K562 (cell line): ENCODE measurements around the gene OMP. TPM values are rescaled to one million over a fixed set of nuclear protein-coding genes. Genes with fewer than 3 reads are reported as not detected.

Source experiments
- ATAC-seq: fragments of 200-7000 bp; cut with Tn5 transposase; 3 replicates; pipeline ENCODE4 v1.9.1; 2020; ENCODE audit warnings: moderate library complexity
- Bru-seq: library from RNA; stranded (reverse); fragments of 400-500 nt; gene quantifications from one replicate; lab custom pipeline; 2021; lab: Mats Ljungman, UMichigan
- BruChase-seq, 2 experiments: library from RNA; stranded (reverse); fragments of 400-500 nt; gene quantifications; one replicate each; lab custom pipeline; 2021; lab: Mats Ljungman, UMichigan
- BruUV-seq: library from RNA; stranded (reverse); fragments of 400-500 nt; replicated peaks from 2 replicates; lab custom pipeline; 2021; lab: Mats Ljungman, UMichigan
- CTCF ChIA-PET: fragments of 300-600 bp; formaldehyde crosslinking; extraction: SDS; loops from one replicate; lab custom pipeline; 2021; ENCODE audit warnings: low intra/inter-chr PET ratio; lab: Yijun Ruan, JAX
- POLR2A ChIA-PET: fragments of 300-600, 350-650 bp; sonication (Branson Sonifier 250); formaldehyde crosslinking; extraction: SDS; loops from one replicate; lab custom pipeline; 2021; ENCODE audit warnings: antibody characterized with exemption, inconsistent platforms; lab: Yijun Ruan, JAX
- DNase-seq, 4 experiments: peaks; one replicate each; pipeline versions ENCODE4 v3.0.0 to v3.0.0-alpha.2; 2011 to 2018; ENCODE audit warnings: low spot score in 3 of 4, mixed read lengths in 3 of 4; ENCODE audit errors: extremely low read depth in 1 of 4
- FAIRE-seq: peaks from 2 replicates; lab custom pipeline; 2011; peaks lifted over from hg19 to GRCh38; lab: Jason Lieb, UNC
- H2AFZ ChIP-seq: 2 replicates; pipeline ENCODE4 v1.6.0; 2011; ENCODE audit warnings: low read depth, low read length, control low read depth, inconsistent platforms
- H3K27ac ChIP-seq: fragments of 200-600 bp; 3 replicates; pipeline ENCODE4 v1.8.0; 2011; ENCODE audit warnings: low read depth, mild to moderate bottlenecking, control low read depth, inconsistent platforms, low read length, moderate library complexity, mixed read lengths; ENCODE audit errors: extremely low read depth
- H3K27me3 ChIP-seq, 2 experiments: fragments of 300-600 bp in 1 of 2; 2 replicates in 1 of 2; 3 replicates in 1 of 2; pipeline versions ENCODE4 v1.6.0 to v1.8.0; 2011; ENCODE audit warnings: inconsistent platforms in 2 of 2, low read length in 2 of 2, mild to moderate bottlenecking in 1 of 2, mixed read lengths in 1 of 2, moderate library complexity in 1 of 2; ENCODE audit not compliant: control insufficient read depth in 2 of 2, insufficient read depth in 2 of 2
- H3K36me3 ChIP-seq: fragments of 300-600 bp; 3 replicates; pipeline ENCODE4 v1.8.0; 2011; ENCODE audit warnings: mild to moderate bottlenecking, low read length, inconsistent platforms; ENCODE audit not compliant: control insufficient read depth, insufficient read depth
- H3K4me1 ChIP-seq, 2 experiments: fragments of 200-600 bp in 1 of 2; replicated peaks in 1 of 2; 2 replicates in 1 of 2; 3 replicates in 1 of 2; pipeline versions ENCODE4 v1.5.1 to v1.8.0; 2011; ENCODE audit warnings: inconsistent platforms in 2 of 2, low read length in 2 of 2, mild to moderate bottlenecking in 1 of 2, mixed read lengths in 1 of 2, moderate library complexity in 1 of 2; ENCODE audit not compliant: control insufficient read depth in 2 of 2, insufficient read depth in 2 of 2
- H3K4me2 ChIP-seq: 2 replicates; pipeline ENCODE4 v1.6.1; 2011; ENCODE audit warnings: low read length, control low read depth, inconsistent platforms, mixed read lengths; ENCODE audit not compliant: insufficient read depth
- H3K4me3 ChIP-seq: fragments of 200-600 bp; sonication (generic), shearing (Covaris generic); 2 replicates; pipeline ENCODE4 v1.5.1; 2016; ENCODE audit warnings: control low read depth, inconsistent platforms
- H3K79me2 ChIP-seq: fragments of 200-600 bp; 3 replicates; pipeline ENCODE4 v1.8.0; 2011; ENCODE audit warnings: low read length, inconsistent platforms; ENCODE audit not compliant: control insufficient read depth, insufficient read depth
- H3K9ac ChIP-seq, 2 experiments: 2 replicates each; pipeline versions ENCODE4 v1.6.0 to v1.6.1; 2011; ENCODE audit warnings: low read depth in 2 of 2, low read length in 2 of 2, control low read depth in 1 of 2, inconsistent platforms in 1 of 2, mild to moderate bottlenecking in 1 of 2, mixed read lengths in 1 of 2; ENCODE audit not compliant: insufficient read depth in 1 of 2
- H3K9me1 ChIP-seq: one replicate; pipeline ENCODE4 v1.6.0; 2011; ENCODE audit warnings: inconsistent platforms, mild to moderate bottlenecking, low read length, moderate library complexity; ENCODE audit not compliant: control insufficient read depth, insufficient read depth
- H3K9me3 ChIP-seq: replicated peaks from 2 replicates; pipeline ENCODE4 v1.5.1; 2011; ENCODE audit warnings: low read depth, low read length, inconsistent platforms; ENCODE audit not compliant: control insufficient read depth, insufficient read depth
- H4K20me1 ChIP-seq: replicated peaks from 2 replicates; pipeline ENCODE4 v1.6.1; 2011; ENCODE audit warnings: low read length, inconsistent platforms, mixed read lengths; ENCODE audit not compliant: control insufficient read depth, insufficient read depth
- MIER1 ChIP-seq: fragments of 450-650 bp; IDR thresholded peaks from 2 replicates; pipeline ENCODE4 v1.6.1; 2016; ENCODE audit warnings: antibody characterized with exemption, mild to moderate bottlenecking, low read depth
- NFRKB ChIP-seq: fragments of 450-650 bp; IDR thresholded peaks from 2 replicates; pipeline ENCODE4 v1.6.1; 2016; ENCODE audit warnings: low read depth
- PHF20 ChIP-seq: fragments of 450-650 bp; IDR thresholded peaks from 2 replicates; pipeline ENCODE4 v1.6.1; 2018; ENCODE audit not compliant: partially characterized antibody
- ZNF699 ChIP-seq: fragments of 250-450 bp; sonication (Bioruptor Pico); IDR thresholded peaks from 2 replicates; pipeline ENCODE4 v1.8.0; 2021; ENCODE audit warnings: mild to moderate bottlenecking, moderate library complexity; ENCODE audit not compliant: insufficient replicate concordance
- WGBS: fragments of 100-300 bp; shearing (Covaris generic); methylation state at CpG from one replicate; pipeline ENCODE4 v1.1.6; 2016; ENCODE audit warnings: low coverage, mixed read lengths; ENCODE audit not compliant: insufficient coverage; ENCODE audit errors: missing lambda C conversion rate; 5-methylcytosine and 5-hydroxymethylcytosine counted together
- in situ Hi-C: fragments of 300-500 bp; cut with MboI; formaldehyde crosslinking; loops from 4 replicates; pipeline ENCODE4 v1.15.0; 2018; ENCODE audit warnings: inconsistent platforms, mixed read lengths
- intact Hi-C: fragments of 100-400 bp; cut with micrococcal nuclease; formaldehyde crosslinking; loops from 2 replicates; pipeline ENCODE4 v1.14.2; 2022
- long read RNA-seq, 3 experiments: library from polyadenylated mRNA in 2 of 3; library from RNA in 1 of 3; unstranded in 2 of 3; stranded (forward) in 1 of 3; transcript quantifications; one replicate each; pipeline ENCODE4 v2.0.0, GENCODE V29; 2019 to 2022
- polyA minus RNA-seq, 3 experiments: library from RNA; depleted of rRNA, polyadenylated mRNA; stranded (reverse); fragments of >200 nt; gene quantifications; 2 replicates each; pipeline ENCODE4 v1.2.3, GENCODE V29; 2011
- polyA plus RNA-seq, 8 experiments: library from polyadenylated mRNA; depleted of rRNA in 4 of 8; stranded (reverse) in 5 of 8; unstranded in 3 of 8; fragments of >200 nt; fragmentation: Nextera tagmentation in 2 of 8; fragmentation: Illumina TruSeq in 1 of 8; extraction: Ambion mirVana in 2 of 8; extraction: Trizol in 1 of 8; gene quantifications; 2 replicates each; pipeline versions ENCODE4 v1.2.1 to v1.2.3, GENCODE V29; 2011 to 2014; ENCODE audit warnings: inconsistent platforms in 1 of 8, missing spikeins in 1 of 8
- total RNA-seq, 7 experiments: library from RNA; depleted of rRNA in 6 of 7; stranded (reverse); fragments of >200 nt in 6 of 7; fragmentation: Illumina TruSeq in 2 of 7; extraction: Trizol in 2 of 7; gene quantifications; 2 replicates each; pipeline versions ENCODE4 v1.2.1 to v1.2.3, GENCODE V29; 2011 to 2021; ENCODE audit warnings: low replicate concordance in 1 of 7
- TF ChIP-seq, protein P1 (sequence below), 2 experiments: fragments of 450-650 bp in 1 of 2; sonication (generic) in 1 of 2; formaldehyde crosslinking in 1 of 2; IDR thresholded peaks in 1 of 2; conservative IDR thresholded peaks in 1 of 2; 2 replicates each; pipeline versions ENCODE4 v1.6.1 to v1.8.1; 2016 to 2023; ENCODE audit warnings: mild to moderate bottlenecking in 2 of 2, moderate library complexity in 2 of 2, inconsistent platforms in 1 of 2, missing genetic modification reagents in 1 of 2
- TF ChIP-seq, protein P2 (sequence below): sonication (generic); formaldehyde crosslinking; IDR thresholded peaks from 2 replicates; pipeline ENCODE4 v1.8.1; 2023; ENCODE audit warnings: mild to moderate bottlenecking, missing genetic modification reagents
- TF ChIP-seq, protein P3 (sequence below): fragments of 450-650 bp; IDR thresholded peaks from 2 replicates; pipeline ENCODE4 v1.6.1; 2016; ENCODE audit warnings: borderline replicate concordance

OMP gene, protein sequence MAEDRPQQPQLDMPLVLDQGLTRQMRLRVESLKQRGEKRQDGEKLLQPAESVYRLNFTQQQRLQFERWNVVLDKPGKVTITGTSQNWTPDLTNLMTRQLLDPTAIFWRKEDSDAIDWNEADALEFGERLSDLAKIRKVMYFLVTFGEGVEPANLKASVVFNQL
- total RNA-seq (2011; cell fraction: chromatin; rRNA removed; ENCODE audit: low replicate concordance): 2.0 and 3.9 TPM in 2 replicates
- 2.4 and 4.2 TPM in 2 replicates for total RNA-seq (2011; cell fraction: nucleolus; rRNA removed)
- 1.1 and 1.8 TPM in 2 replicates for total RNA-seq (2011; cell fraction: nucleoplasm; rRNA removed)
- total RNA-seq (2014; rRNA removed): not detected in 2 replicates
- total RNA-seq (2014; rRNA removed; fragmentation: Illumina TruSeq; extraction: Trizol): not detected in 2 replicates
- total RNA-seq (2015; rRNA removed; fragmentation: Illumina TruSeq; extraction: Trizol): not detected in 2 replicates
- not detected in 2 replicates for total RNA-seq (2021)
- not detected in 2 replicates for polyA plus RNA-seq (2011; rRNA removed)
- polyA plus RNA-seq (2011; cell fraction: cytosol; rRNA removed): not detected in 2 replicates
- polyA plus RNA-seq (2011; cell fraction: nucleus; rRNA removed): 0.74 and 0.86 TPM in 2 replicates
- 0.33 TPM in 1 of 2 replicates, not detected in the other for polyA plus RNA-seq (2012)
- polyA plus RNA-seq (2014; fragmentation: Illumina TruSeq; extraction: Trizol): not detected in 2 replicates
- polyA plus RNA-seq (2014; fragmentation: Nextera tagmentation; extraction: Ambion mirVana): not detected
- not detected in 2 replicates for polyA plus RNA-seq (2014; rRNA removed)
- polyA minus RNA-seq (2011; rRNA and poly(A)+ RNA removed): not detected in 2 replicates
- polyA minus RNA-seq (2011; cell fraction: cytosol; rRNA and poly(A)+ RNA removed): not detected in 2 replicates
- 1.4 TPM in 1 of 2 replicates, not detected in the other for polyA minus RNA-seq (2011; cell fraction: nucleus; rRNA and poly(A)+ RNA removed)
- percentile 39 among the genes with signal in this experiment for Bru-seq, nascent RNA
- percentile 49 among the genes with signal in this experiment for BruChase-seq, experiment 1, labeled RNA remaining after a 2-hour chase
- percentile 51 among the genes with signal in this experiment for BruChase-seq, experiment 2, labeled RNA remaining after a 6-hour chase
- long read RNA-seq, experiment 1: 0 reads
- long read RNA-seq, experiment 2: 0 reads
- long read RNA-seq, experiment 3: 0 reads

DNA sequence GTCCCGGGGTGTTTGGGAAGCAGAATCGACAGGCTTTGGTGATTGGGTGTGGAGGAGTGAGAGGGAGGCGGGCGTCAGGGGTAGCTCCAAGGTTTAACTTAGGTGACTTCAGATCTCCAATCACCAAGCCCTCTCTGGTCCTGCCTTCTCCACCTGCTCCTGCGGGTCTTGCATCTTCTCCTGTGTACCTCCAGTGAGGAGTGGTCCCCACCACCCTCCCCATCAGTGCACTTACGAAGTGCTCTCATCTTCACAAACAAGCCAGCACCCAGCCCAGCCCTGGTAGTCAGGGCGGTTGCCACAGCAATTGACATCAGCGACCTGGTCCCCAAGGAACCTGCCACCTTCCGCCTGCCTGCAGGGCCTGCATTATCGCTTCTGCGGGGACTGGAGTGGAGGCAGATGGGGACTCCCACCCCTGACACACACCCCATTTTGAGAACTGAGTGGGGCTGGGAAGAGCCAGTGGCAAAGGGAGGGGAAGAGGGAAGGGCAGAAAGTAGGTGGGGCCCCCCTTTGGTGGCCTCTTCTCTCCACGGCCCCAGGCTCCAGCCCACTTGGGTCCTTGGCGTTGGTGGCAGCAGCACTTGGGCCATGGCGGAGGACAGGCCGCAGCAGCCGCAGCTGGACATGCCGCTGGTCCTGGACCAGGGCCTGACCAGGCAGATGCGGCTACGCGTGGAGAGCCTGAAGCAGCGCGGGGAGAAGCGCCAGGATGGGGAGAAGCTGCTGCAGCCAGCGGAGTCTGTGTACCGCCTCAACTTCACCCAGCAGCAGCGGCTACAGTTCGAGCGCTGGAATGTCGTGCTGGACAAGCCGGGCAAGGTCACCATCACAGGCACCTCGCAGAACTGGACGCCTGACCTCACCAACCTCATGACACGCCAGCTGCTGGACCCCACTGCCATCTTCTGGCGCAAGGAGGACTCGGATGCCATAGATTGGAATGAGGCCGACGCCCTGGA, at the start of gene OMP:
OMP (plus strand) TSS at position 595 of the 965 bp plus-strand sequence; CDS start at position 595, 0 bp downstream.
- ATAC-seq (no peak), FAIRE-seq (no peak), DNase-seq (no peak)
- ChIA-PET POLR2A (no interaction called here), CTCF (interaction anchor here (2.5 kb wide), 1 partner anchor 56 kb away, joined by 19 read pairs; no protein-coding TSS in a partner anchor)
- H3K4me3 ChIP-seq: no peak within 1 kb of the TSS
- H2AFZ ChIP-seq: no peak within 1 kb of the TSS
- H3K36me3 ChIP-seq: no peaks in the 10 kb centered on the region
- H4K20me1 ChIP-seq: peaks cover 18% of the 10 kb centered on the region; the same call in 1 of the 2 replicates
- peaks cover 11 to 71% of the 10 kb centered on the region in 2 experiments; a peak in 4 of 5 replicates for H3K27me3 ChIP-seq
- no peak within 1 kb of the TSS for H3K9ac ChIP-seq
- peaks cover 0 to 11% of the 10 kb centered on the region in 2 experiments; a peak in 1 of 5 replicates for H3K4me1 ChIP-seq
- peaks cover 7% of the 10 kb centered on the region for H3K9me1 ChIP-seq
- WGBS: 18% methylated on average over 32 of the region's 37 CpGs
- intact Hi-C loops (no loop called here), in situ Hi-C loops (loop anchor here (5.0 to 10.0 kb wide), 2 partner anchors 185 to 378 kb away; no protein-coding TSS in a partner anchor)
- no peak within 1 kb of the TSS for H3K4me2 ChIP-seq
- no TSS peak for BruUV-seq
- TF ChIP-seq PHF20 (no peak), MIER1 (no peak), ZNF699 (CRISPR knock-in tag) (no peak), NFRKB (no peak)
- TF ChIP-seq, protein P1, sequence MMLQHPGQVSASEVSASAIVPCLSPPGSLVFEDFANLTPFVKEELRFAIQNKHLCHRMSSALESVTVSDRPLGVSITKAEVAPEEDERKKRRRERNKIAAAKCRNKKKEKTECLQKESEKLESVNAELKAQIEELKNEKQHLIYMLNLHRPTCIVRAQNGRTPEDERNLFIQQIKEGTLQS (IDR thresholded peaks at IDR 0.05): no peak
- TF ChIP-seq, protein P1 (CRISPR knock-in tag; conservative IDR thresholded peaks at IDR 0.05): no peak
- TF ChIP-seq, protein P2, sequence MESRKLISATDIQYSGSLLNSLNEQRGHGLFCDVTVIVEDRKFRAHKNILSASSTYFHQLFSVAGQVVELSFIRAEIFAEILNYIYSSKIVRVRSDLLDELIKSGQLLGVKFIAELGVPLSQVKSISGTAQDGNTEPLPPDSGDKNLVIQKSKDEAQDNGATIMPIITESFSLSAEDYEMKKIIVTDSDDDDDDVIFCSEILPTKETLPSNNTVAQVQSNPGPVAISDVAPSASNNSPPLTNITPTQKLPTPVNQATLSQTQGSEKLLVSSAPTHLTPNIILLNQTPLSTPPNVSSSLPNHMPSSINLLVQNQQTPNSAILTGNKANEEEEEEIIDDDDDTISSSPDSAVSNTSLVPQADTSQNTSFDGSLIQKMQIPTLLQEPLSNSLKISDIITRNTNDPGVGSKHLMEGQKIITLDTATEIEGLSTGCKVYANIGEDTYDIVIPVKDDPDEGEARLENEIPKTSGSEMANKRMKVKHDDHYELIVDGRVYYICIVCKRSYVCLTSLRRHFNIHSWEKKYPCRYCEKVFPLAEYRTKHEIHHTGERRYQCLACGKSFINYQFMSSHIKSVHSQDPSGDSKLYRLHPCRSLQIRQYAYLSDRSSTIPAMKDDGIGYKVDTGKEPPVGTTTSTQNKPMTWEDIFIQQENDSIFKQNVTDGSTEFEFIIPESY (CRISPR knock-in tag): 0 out of 2 replicates have a peak, but pooled peaks have one; percentile 45
- TF ChIP-seq, protein P3, sequence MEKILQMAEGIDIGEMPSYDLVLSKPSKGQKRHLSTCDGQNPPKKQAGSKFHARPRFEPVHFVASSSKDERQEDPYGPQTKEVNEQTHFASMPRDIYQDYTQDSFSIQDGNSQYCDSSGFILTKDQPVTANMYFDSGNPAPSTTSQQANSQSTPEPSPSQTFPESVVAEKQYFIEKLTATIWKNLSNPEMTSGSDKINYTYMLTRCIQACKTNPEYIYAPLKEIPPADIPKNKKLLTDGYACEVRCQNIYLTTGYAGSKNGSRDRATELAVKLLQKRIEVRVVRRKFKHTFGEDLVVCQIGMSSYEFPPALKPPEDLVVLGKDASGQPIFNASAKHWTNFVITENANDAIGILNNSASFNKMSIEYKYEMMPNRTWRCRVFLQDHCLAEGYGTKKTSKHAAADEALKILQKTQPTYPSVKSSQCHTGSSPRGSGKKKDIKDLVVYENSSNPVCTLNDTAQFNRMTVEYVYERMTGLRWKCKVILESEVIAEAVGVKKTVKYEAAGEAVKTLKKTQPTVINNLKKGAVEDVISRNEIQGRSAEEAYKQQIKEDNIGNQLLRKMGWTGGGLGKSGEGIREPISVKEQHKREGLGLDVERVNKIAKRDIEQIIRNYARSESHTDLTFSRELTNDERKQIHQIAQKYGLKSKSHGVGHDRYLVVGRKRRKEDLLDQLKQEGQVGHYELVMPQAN: no peak
- TF ChIP-seq, all 486 proteins: peak for 1
- Histone ChIP-seq H3K27ac (no peak within 1 kb of the TSS), H3K79me2 (no peaks in the 10 kb centered on the region), H3K9me3 (no peaks in the 10 kb centered on the region)
